A549 (cell line): Measurements from ENCODE around the gene CR1. TPM values are rescaled to one million over a fixed set of nuclear protein-coding genes. Genes with fewer than 3 reads are reported as not detected.
"Not testable (repeated sequence)": the region's sequence is repeated elsewhere in the genome, so short reads cannot be mapped to it uniquely, and the experiment has no call there.

Source experiments
- ATAC-seq, 2 experiments: fragments of 200-7000 bp in 1 of 2; fragments of >200 bp in 1 of 2; cut with Nextera tagmentation in 1 of 2; cut with Tn5 transposase in 1 of 2; 3 replicates each; pipeline versions ENCODE4 v1.8.0 to v1.9.1; 2018 to 2020; ENCODE audit warnings: mild to moderate bottlenecking in 1 of 2, moderate library complexity in 1 of 2
- CTCF ChIA-PET: fragments of 300-600 bp; sonication (Branson Sonifier 250); formaldehyde crosslinking; extraction: SDS; loops from one replicate; lab custom pipeline; 2021; ENCODE audit warnings: antibody characterized with exemption, inconsistent platforms; lab: Yijun Ruan, JAX
- POLR2A ChIA-PET: fragments of 350-600 bp; formaldehyde crosslinking; extraction: SDS; loops from one replicate; lab custom pipeline; 2021; ENCODE audit warnings: antibody characterized with exemption, inconsistent platforms; lab: Yijun Ruan, JAX
- DNase-seq, 2 experiments: peaks; one replicate each; pipeline versions ENCODE4 v3.0.0 to v3.0.0-alpha.2; 2011 to 2016; ENCODE audit warnings: low read depth in 1 of 2, low spot score in 1 of 2
- FAIRE-seq: peaks from 2 replicates; lab custom pipeline; 2011; peaks lifted over from hg19 to GRCh38; lab: Jason Lieb, UNC
- H3K27ac ChIP-seq, 2 experiments: fragments of >200 bp; sonication (Bioruptor Twin); formaldehyde crosslinking; 3 replicates each; pipeline ENCODE4 v1.5.1; 2016 to 2017
- H3K4me1 ChIP-seq: fragments of >200 bp; sonication (Bioruptor Twin); formaldehyde crosslinking; 3 replicates; pipeline ENCODE4 v1.6.1; 2016
- H3K4me2 ChIP-seq: fragments of >200 bp; sonication (Bioruptor Twin); formaldehyde crosslinking; 3 replicates; pipeline ENCODE4 v1.6.1; 2016
- H3K4me3 ChIP-seq: fragments of >200 bp; sonication (Bioruptor Twin); formaldehyde crosslinking; 3 replicates; pipeline ENCODE4 v1.5.1; 2016
- H3K9me3 ChIP-seq: fragments of >200 bp; sonication (Bioruptor Twin); formaldehyde crosslinking; 3 replicates; pipeline ENCODE4 v1.6.1; 2016
- BHLHE40 ChIP-seq: IDR thresholded peaks from 2 replicates; pipeline ENCODE4 v1.6.1; 2012; ENCODE audit warnings: low read depth, low read length, inconsistent platforms
- CBX2 ChIP-seq: fragments of 200-600 bp; sonication (generic); IDR thresholded peaks from 2 replicates; pipeline ENCODE4 v1.6.1; 2016; ENCODE audit warnings: low read depth, mild to moderate bottlenecking, borderline replicate concordance
- CHD4 ChIP-seq: fragments of 200-600 bp; sonication (generic); IDR thresholded peaks from 2 replicates; pipeline ENCODE4 v1.6.1; 2016; ENCODE audit warnings: antibody characterized with exemption, mild to moderate bottlenecking, borderline replicate concordance
- E2F6 ChIP-seq: IDR thresholded peaks from 2 replicates; pipeline ENCODE4 v1.6.1; 2012; ENCODE audit warnings: low read depth, borderline replicate concordance
- FOSB ChIP-seq: fragments of 250-450 bp; sonication (Bioruptor Pico); IDR thresholded peaks from 2 replicates; pipeline ENCODE4 v1.5.0; 2020; ENCODE audit warnings: mild to moderate bottlenecking, moderate library complexity
- FOXS1 ChIP-seq: fragments of 250-450 bp; sonication (Bioruptor Pico); IDR thresholded peaks from 2 replicates; pipeline ENCODE4 v1.5.0; 2020; ENCODE audit warnings: mild to moderate bottlenecking, moderate library complexity
- HDAC2 ChIP-seq: fragments of 200-600 bp; sonication (generic); IDR thresholded peaks from 2 replicates; pipeline ENCODE4 v1.6.1; 2016
- HEYL ChIP-seq: fragments of 250-450 bp; sonication (Bioruptor Pico); IDR thresholded peaks from 2 replicates; pipeline ENCODE4 v1.8.0; 2021; ENCODE audit warnings: mild to moderate bottlenecking, moderate library complexity
- HOXA7 ChIP-seq: fragments of 250-450 bp; sonication (Bioruptor Pico); IDR thresholded peaks from 2 replicates; pipeline ENCODE4 v1.5.0; 2020; ENCODE audit warnings: mild to moderate bottlenecking, moderate library complexity
- JUN ChIP-seq, 2 experiments: fragments of >200 bp; sonication (Bioruptor Twin); formaldehyde crosslinking; IDR thresholded peaks; 2 replicates in 1 of 2; 3 replicates in 1 of 2; pipeline ENCODE4 v1.6.1; 2016 to 2017
- JUNB ChIP-seq: fragments of >200 bp; sonication (Bioruptor Twin); formaldehyde crosslinking; IDR thresholded peaks from 2 replicates; pipeline ENCODE4 v1.6.1; 2016
- KDM5A ChIP-seq: fragments of 200-600 bp; sonication (generic); IDR thresholded peaks from 2 replicates; pipeline ENCODE4 v1.6.1; 2016; ENCODE audit warnings: antibody characterized with exemption, mild to moderate bottlenecking
- MAX ChIP-seq: IDR thresholded peaks from 2 replicates; pipeline ENCODE4 v1.6.1; 2012
- MAZ ChIP-seq: fragments of 150-350 bp; IDR thresholded peaks from 2 replicates; pipeline ENCODE4 v1.6.1; 2014; ENCODE audit warnings: antibody characterized with exemption, low read depth, low read length, borderline replicate concordance
- NPAS2 ChIP-seq: fragments of 250-450 bp; sonication (Bioruptor Pico); IDR thresholded peaks from 2 replicates; pipeline ENCODE4 v1.8.0; 2022; ENCODE audit warnings: mild to moderate bottlenecking, moderate library complexity, borderline replicate concordance
- PBX3 ChIP-seq: IDR thresholded peaks from 2 replicates; pipeline ENCODE4 v1.6.1; 2012
- PHF8 ChIP-seq: fragments of 200-600 bp; sonication (generic); IDR thresholded peaks from 2 replicates; pipeline ENCODE4 v1.6.1; 2016; ENCODE audit warnings: low read depth, mild to moderate bottlenecking, antibody characterized with exemption, moderate library complexity, borderline replicate concordance
- POLR2A ChIP-seq: IDR thresholded peaks from 2 replicates; pipeline ENCODE4 v1.6.1; 2012; ENCODE audit warnings: mild to moderate bottlenecking, low read length
- POLR2AphosphoS2 ChIP-seq: conservative IDR thresholded peaks from 2 replicates; pipeline ENCODE4 v1.6.1; 2012; ENCODE audit warnings: low read length, improper control_type of control experiment, inconsistent platforms
- SMC3 ChIP-seq: fragments of >200 bp; sonication (Bioruptor Twin); formaldehyde crosslinking; IDR thresholded peaks from 3 replicates; pipeline ENCODE4 v1.6.1; 2018; ENCODE audit warnings: inconsistent platforms
- ZFP36 ChIP-seq: fragments of 450-650 bp; IDR thresholded peaks from 2 replicates; pipeline ENCODE4 v1.6.1; 2014; ENCODE audit warnings: borderline replicate concordance; ENCODE audit not compliant: partially characterized antibody
- WGBS: methylation state at CpG from one replicate; pipeline ENCODE4 v1.1.6; 2017; ENCODE audit errors: missing lambda C conversion rate; 5-methylcytosine and 5-hydroxymethylcytosine counted together
- polyA plus RNA-seq, 4 experiments: library from polyadenylated mRNA; depleted of rRNA in 3 of 4; stranded (reverse); fragments of >200 nt; fragmentation: RNase III in 1 of 4; extraction: RNeasy Plus Mini Kit Qiagen cat#74134 plus additional on column Dnase treatment in 1 of 4; gene quantifications; 2 replicates in 3 of 4; 3 replicates in 1 of 4; pipeline ENCODE4 v1.2.3, GENCODE V29; 2011 to 2017

Gene CR1
- polyA plus RNA-seq, 2 of the 4 experiments (the other 2 are of a cell fraction), result not detected

GRCh38 chr1:207659545-207660153 is 163.7 kb downstream of the CR1 start:
- WGBS, result 34% methylated on average over 8 of the region's 10 CpGs
- no peak for TF ChIP-seq PHF8
- TF ChIP-seq ZFP36, result no peak
- no peak overlapping the region for H3K4me2 ChIP-seq
- FAIRE-seq (no peak), ATAC-seq (peak in 1 of 2 experiments; percentile 74; a peak in 3 of 6 replicates), DNase-seq (no peak)
- no peak overlapping the region for H3K27ac ChIP-seq
- no peaks in the 10 kb centered on the region for H3K4me1 ChIP-seq
- no peak overlapping the region for H3K4me3 ChIP-seq
- CTCF ChIA-PET, result interaction anchor here (1.1 kb wide), 1 partner anchor 39 kb away, joined by 3 read pairs; no protein-coding TSS in a partner anchor
- no peaks in the 10 kb centered on the region for H3K9me3 ChIP-seq
- POLR2A ChIA-PET, result no interaction called here

GRCh38 chr1:207661420-207661819 is 165.5 kb downstream of the CR1 start:
- H3K4me2 ChIP-seq, FAIRE-seq, CTCF ChIA-PET, H3K9me3 ChIP-seq, DNase-seq, POLR2A ChIA-PET, ATAC-seq, H3K4me1 ChIP-seq, H3K4me3 ChIP-seq, H3K27ac ChIP-seq: not testable (repeated sequence)
- 14% methylated on average over 1 of the region's 2 CpGs for WGBS

- WGBS, result 43% methylated on average over 1 of the region's 1 CpG
- no peak overlapping the region for H3K4me2 ChIP-seq
- ChIA-PET CTCF (interaction anchor here (0.9 to 1.4 kb wide), 2 partner anchors 12 to 131 kb away, joined by 5 to 8 read pairs; no protein-coding TSS in a partner anchor), POLR2A (no interaction called here)
- H3K9me3 ChIP-seq, result peaks cover 4% of the 10 kb centered on the region
- no peaks in the 10 kb centered on the region for H3K4me1 ChIP-seq
- H3K4me3 ChIP-seq, result no peak overlapping the region
- TF ChIP-seq CBX2 (no peak), NPAS2 (CRISPR knock-in tag) (no peak), POLR2A (no peak), MAZ (no peak), E2F6 (no peak), PHF8 (no peak), KDM5A (no peak), CHD4 (no peak), MAX (no peak), JUNB (no peak)
- no peak for FAIRE-seq
- no peak overlapping the region for H3K27ac ChIP-seq
- no peak for DNase-seq
- no peak for ATAC-seq
Observed at GRCh38 chr1:207666342-207666741, 170.4 kb downstream of the CR1 start.

- FAIRE-seq (no peak), DNase-seq (no peak), ATAC-seq (no peak; a peak in 1 of 6 replicates)
- Histone ChIP-seq H3K4me1 (no peaks in the 10 kb centered on the region), H3K4me3 (no peak overlapping the region), H3K4me2 (no peak overlapping the region), H3K9me3 (peaks cover 4% of the 10 kb centered on the region), H3K27ac (no peak overlapping the region)
- ChIA-PET POLR2A (no interaction called here), CTCF (no interaction called here)
- no peak for TF ChIP-seq SMC3
- TF ChIP-seq PBX3, result no peak
- no peak for TF ChIP-seq JUNB
- TF ChIP-seq NPAS2 (CRISPR knock-in tag), result no peak
- no peak for TF ChIP-seq CHD4
- TF ChIP-seq KDM5A, result no peak
- TF ChIP-seq POLR2AphosphoS2, result no peak
- no peak for TF ChIP-seq E2F6
- TF ChIP-seq HEYL (CRISPR knock-in tag), result no peak
- TF ChIP-seq HOXA7 (CRISPR knock-in tag), result no peak
- no peak for TF ChIP-seq FOSB (CRISPR knock-in tag)
- TF ChIP-seq JUN (IDR thresholded peaks at IDR 0.05), result no peak
- no peak for TF ChIP-seq HDAC2
- TF ChIP-seq FOXS1, result no peak
- no peak for TF ChIP-seq BHLHE40
- WGBS, result 69% methylated on average over 26 of the region's 44 CpGs
Observed at GRCh38 chr1:207669528-207670009, 173.6 kb downstream of the CR1 start.
